Putamen (tissue), 1 donor: Measurements from ENCODE around the gene SLC25A21.
"Not testable (repeated sequence)": the region's sequence is repeated elsewhere in the genome, so short reads cannot be mapped to it uniquely, and the experiment has no call there.

Experiments used
- DNase-seq: peaks from one replicate; pipeline ENCODE4 v3.0.0-alpha.2; 2016; ENCODE audit warnings: low spot score

The SLC25A21 gene

DNA sequence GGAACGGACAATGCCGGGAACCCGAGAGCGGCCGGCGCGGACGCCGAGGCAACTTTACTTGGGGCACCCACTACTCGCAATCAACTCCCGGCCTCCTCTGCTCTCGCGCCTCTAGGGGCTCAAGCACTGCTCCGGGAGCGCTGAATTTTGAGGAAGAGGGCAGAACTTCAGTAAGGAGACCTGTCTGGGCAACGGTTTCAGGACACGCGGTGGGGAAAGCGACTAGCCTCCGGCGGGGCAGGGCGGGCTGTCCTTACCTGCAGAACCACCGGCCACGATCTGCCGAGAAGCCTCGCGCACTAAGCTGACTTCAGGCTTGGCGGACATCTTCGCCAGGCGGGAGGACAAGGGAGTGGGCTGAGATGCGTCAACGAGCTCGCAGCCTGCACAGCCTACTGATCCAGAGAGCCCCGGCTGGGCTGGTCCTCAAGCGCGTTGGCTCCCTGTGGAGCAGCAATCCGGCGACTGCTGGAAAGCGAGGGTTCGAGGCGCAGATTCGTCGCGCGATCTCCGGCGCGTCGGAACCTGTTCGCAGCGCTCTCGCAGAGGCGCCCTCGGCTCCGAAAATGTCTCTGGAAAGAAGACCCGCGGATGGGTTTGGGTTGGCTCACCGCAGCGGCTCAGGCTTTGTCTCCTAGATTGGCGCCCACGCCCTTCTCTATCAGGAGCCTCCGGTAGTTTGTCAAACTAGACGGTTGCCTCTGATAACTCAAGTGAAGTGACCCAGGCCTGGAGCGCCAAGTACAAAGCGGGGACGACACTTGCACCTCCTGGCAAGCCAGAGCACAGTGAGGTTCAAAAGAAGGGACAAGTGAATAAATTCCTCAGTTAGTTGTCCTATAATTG is at the start of gene SLC25A21:
Gene SLC25A21 (minus strand): TSS at position 583 of the 846 bp plus-strand sequence.
- peak; percentile 56 for DNase-seq

DNA sequence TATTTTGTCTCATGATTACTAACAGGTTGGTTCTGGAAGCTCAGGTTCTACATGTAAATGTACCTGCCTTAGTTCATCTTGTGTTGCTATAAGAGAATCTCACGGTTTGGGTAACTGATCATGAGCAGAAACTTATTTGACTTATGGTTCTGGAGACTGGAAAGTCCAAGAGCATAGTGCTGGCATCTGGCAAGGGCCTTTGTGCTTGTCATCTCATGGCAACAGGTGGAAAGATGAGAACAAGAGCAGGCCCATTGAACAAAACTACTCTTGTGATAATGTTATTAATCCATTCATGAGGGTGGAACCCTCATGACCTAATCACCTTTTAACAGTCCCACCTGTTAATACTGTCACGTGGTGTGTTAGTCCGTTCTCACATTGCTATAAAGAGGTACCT is 48.7 kb upstream of the SLC25A21 start:
- DNase-seq: no peak

DNA sequence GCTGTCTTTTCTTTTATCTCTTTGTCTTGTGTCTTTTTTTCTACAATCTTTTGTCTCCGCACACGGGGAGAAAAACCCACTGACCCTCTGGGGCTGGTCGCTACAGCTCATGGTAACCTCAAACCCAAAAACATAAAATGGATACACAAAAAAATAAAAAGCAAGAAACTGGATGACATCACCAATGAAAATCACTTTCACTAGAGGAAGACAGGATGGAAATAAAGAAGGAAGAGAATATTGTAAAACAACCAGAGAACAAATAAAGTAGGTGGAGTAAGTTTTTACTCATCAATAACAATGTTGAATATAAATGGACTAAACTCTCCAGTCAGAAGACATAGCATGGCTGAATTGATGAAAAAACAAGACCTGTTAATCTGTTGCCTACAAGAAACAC is 42.9 kb upstream of the SLC25A21 start:
- DNase-seq: no peak

DNA sequence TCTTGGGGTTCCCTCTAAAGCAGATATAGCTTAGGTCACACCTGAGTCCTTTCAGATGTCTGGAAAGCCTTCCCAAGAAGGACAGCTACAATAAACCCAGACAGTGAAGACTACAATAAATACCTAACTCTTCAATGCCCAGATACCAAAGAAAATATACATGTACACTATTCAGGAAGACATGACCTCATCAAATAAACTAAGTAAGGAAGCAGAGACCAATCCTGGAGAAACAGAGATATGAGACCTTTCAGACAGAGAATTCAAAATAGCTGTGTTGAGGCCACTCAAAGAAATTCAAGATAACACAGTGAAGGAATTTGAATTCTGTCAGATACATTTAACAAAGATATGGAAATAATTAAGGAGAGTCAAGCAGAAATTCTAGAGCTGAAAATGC is 40.6 kb upstream of the SLC25A21 start:
- no peak for DNase-seq

DNA sequence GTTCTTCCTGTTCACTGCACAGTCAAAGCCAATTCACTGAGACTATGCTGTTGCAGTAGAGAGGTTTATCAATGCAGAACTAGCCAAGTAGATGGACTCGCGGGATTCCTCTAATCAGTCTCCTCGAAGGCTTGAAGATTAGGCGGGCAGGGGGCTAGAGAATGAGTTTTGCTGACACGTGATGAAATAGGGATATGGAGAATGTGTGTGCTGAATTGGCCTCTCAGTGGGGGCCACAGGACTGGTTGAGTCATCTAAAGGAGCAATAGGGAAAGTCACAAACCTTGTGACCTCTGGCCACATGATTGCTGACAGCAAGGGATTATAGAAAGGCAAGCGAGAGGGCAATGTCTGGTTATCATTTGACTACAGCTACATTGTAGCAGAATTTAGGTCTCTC is 38.0 kb upstream of the SLC25A21 start:
- no peak for DNase-seq

DNA sequence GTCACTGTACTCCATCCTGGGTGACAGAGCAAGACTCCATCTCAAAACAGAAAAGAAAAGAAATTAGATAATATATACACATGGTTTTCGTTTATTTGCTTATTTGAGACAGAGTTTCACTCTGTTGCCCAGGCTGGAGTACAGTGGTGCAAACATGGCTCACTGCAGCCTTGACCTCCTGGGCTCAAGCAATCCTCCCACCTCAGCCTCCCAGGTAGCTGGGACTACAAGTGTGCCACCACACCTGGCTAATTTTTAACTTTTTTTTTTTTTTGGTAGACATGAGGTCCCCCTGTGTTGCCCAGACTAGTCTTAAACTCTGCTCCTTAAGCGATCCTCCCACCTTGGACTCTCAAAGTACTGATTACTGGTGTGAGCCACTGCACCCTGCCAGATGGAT is 37.2 kb upstream of the SLC25A21 start:
- DNase-seq: not testable (repeated sequence)

DNA sequence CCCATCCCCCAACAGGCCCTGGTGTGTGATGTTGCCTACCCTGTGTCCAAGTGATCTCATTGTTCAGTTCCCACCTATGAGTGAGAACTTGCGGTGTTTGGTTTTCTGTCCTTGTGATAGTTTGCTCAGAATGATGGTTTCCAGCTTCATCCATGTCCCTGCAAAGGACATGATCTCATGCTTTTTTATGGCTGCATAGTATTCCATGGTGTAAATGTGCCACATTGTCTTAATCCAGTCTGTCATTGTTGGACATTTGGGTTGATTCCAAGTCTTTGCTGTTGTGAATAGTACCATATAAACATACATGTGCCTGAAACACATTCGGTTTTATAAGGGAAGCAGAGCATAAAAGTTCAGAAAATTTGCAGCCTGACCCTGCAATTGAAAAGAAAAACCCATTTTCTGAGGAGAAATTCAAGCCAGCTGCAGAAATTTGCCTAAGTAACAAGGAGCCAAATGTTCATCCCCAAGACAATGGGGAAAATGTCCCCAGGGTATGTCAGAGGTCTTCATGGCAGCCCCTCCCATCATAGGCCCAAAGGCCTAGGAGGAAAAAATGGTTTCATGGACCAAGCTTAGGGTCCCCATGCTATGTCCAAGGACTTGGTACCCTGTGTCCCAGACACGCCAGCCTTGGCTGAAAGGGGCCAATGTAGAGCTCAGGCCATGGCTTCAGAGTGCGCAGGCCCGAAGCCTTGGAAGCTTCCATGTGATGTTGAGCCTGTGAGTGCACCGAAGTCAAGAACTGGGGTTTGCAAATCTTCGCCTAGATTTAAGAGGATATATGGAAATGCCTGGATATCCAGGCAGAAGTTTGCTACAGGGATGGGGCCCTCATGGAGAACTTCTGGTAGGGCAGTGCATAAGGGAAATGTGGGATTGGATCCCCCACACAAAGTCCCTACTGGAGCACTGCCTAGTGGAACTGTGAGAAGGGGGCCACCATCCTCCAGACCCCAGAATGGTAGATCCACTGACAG is 33.5 kb upstream of the SLC25A21 start:
- not testable (repeated sequence) for DNase-seq

DNA sequence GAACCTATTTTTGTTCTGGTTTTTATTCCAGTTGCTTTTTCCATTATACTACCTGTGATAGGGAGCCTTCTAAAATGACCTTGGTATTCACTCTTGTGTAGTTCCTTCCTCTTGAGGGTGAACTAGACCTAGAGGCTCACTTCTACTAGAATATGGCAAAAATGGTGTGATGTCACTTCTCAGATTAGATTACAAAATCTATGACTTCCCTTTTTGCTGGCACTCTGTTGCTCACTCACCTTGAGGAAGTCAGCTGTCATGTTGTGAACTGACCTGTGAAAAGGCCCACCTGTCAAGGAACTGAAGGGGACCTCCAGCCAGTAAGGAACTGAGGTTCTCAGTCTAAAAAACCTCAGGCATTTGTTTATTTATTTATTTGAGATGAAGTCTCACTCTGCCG is 31.0 kb upstream of the SLC25A21 start:
- DNase-seq: no peak

DNA sequence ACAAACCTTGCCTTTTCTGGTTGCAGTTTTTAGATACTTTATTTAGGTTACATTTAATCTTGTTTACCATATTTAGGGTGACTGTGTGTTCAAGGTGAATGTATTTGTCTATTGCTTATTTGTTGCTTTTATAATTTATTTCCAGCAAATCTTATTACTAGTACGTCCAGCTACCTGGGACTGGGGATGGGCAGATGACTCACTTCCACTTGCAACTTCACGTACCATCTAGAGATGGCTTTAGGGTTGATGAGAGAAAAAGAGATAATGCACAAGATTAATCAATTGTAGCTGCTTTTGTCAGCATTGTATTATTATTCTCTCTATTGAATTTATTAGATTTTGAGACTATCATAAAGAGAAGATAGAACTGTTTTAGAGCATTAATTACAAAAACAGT is 30.4 kb upstream of the SLC25A21 start:
- no peak for DNase-seq

DNA sequence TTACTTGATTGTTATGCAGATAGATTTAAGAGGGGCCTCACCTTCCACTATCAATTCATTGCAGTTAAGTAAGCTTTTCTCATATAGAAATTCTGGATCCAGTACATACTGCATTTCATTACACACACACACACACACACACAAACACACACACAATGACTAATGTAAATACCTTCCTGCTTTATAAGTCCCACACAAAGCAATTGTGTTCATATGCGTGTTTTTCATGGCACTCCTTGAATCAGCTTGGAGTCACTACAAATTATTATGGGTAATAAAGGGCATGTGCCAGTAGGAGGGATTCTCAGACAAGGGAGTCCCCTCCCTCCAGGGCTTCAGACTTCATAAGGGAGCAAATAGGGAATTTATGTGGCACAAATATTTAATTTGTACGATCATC is 29.9 kb upstream of the SLC25A21 start:
- DNase-seq: no peak

DNA sequence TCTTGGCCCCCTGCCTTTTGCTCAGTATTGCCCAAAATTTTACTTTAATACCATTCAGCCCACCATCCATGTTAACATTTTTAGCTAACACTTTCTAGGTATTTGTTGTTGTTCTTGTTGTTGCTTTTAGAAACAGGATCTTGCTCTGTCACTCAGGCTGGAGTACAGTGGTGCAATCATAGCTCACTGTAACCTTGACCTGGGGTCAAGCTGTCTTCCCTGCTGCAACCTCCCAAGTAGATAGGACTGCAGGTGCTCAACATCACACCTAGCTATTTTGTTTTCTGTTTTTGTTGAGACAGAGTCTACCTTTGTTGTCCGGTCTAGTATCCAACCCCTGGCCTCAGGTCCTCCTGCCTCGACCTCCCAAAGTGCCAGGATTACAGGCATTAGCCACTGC is 29.3 kb upstream of the SLC25A21 start:
- DNase-seq: no peak

DNA sequence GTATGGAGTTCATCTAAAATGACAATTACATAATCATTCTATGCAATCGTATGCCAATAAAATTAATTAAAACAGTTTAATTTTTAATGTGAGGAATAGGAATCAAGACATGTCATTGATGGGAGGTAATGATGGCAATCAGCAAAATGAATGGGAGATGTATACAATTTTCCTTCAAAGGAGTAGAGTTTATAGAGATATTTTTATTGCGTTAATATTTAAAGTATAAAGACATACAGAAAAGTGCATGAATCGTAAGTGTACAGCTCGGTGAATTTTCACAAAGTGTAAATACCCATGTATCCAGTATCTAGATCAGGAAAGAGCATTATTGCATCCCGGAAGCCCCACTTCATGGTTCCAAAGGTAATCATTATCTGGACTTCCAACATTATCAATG is 26.5 kb upstream of the SLC25A21 start:
- no peak for DNase-seq

DNA sequence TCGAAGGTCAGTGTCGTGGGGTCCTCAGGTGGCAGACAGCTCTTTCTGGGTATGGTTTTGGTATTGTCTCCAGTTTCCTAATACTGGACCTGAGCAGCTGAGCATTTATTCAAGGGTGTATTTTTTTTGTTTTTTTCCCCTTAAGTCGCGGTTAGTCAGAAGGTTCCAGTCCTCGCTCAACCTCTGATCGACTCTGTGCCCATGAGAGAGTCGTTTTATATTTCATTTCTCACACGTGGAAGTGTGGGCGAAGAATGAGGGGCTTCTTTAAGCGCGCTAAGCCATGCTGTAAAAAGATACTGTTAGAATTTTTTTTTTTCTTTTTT is 25.8 kb upstream of the SLC25A21 start:
- no peak for DNase-seq

DNA sequence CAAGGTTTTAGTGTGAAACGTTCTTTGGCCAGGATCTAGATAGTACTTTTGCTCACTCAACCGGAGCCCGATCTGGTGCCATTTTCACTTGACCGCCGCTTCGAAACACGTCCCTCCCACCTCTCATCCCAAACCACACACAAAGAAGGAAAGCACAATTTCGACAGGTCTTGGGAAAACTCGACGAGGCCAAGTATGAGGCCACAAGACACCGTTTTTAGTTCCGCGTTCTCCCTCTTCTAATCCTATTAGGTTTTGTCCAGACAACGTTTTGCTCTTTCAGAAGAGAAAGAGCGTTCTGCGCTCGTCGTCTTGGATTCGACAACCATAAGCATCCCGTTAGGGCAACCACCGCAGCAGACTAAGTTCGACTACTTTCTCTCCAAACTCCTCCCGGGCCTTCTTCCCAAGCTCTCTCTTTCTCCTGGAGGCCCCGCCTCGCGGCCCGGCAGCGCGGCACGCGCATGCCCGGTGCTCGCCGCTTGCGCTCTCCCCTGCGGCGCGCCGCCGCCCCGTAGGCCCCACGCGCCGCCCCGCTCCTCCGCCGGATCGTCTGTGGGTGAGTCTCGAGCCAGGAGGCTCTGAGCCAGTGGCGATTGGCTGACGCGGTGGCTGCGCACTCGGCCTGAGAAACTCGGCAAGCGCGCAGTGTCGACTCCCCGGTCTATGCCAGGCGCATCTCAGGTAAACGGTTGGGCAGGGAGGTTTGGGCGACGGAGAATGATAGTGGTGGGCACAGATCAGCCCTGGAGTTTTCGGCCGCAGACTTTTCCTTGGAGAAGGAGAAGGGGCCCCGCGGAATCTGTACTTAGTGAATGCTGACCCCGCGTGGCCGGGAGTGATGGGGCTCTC is 25.2 kb upstream of the SLC25A21 start, which contains the start of gene MIPOL1:
Gene MIPOL1 (plus strand): TSS at position 517 of the 852 bp plus-strand sequence. CDS start 49,952 bp downstream, outside the sequence.
- peak; percentile 87 for DNase-seq

DNA sequence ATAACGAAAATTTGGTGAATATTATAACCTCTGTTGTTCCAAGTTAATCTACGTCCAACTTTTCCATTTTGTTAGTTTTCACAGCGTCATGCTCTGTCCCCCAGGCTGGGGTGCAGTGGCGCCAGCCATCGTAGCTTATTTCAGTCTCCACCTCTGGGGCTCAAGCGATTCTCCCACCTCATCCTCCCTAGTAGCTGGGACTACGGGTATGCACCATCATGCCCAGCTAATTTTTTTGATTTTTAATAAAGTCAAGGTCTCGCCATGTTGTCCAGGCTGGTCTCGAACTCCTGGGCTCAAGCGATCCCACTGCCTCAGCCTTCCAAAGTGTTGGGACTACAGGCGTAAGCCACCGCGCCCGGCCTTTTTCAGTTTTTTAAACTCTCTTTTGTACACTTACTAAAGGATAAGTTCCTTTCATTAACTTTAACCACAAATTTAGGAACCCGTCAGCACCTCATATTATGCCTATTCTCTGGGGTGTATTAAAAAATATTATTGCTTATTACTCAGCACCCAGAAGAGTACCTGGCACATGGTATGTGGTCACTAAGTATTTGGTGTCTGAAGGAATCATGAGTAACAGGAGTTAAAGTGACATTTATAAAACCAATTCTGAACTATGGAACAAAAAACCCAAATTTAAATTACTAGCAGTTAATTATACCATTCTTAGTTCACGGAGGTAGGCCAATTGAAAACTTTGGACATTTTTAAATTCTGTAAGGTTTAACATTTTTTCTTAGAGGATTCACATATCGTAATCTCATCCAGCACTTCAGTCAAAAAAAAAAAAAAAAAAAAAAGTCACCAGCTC is 24.4 kb upstream of the SLC25A21 start:
- DNase-seq: no peak

DNA sequence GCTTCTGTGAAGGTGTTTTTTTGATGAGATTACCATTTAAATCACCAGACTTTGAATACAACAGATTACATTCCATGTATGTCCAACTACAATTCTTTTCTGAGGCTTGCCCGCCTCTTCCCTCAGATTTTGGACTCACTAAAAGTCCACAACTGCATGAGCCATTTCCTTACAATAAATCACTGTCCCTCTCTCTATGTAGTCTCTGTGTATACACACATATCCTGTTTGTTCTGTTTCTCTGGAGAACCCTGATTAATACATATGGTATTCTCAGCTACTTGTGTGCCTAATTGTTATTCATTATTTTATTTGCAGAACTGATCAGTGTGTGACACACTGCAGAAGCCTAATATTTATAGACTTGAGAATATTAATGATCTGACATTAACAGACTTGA is 22.9 kb upstream of the SLC25A21 start:
- DNase-seq: no peak

DNA sequence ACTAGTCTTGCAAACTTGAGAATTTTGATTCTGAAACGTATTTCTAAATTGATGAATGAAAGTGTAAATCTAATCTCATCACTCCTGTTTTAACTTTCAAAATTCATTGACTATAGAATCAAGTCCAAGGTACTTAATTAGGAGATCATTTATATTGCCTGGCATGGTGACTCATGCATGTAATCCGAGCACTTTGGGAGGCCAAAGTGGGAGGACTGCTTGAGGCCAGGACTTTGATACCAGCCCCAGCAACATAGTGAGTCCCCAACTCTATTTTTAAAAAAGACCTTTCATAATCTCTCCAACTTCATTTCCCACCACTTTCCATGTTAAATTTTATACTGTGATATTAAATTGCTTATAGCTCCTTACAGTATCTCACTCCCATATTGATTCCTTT is 22.3 kb upstream of the SLC25A21 start:
- DNase-seq: no peak

DNA sequence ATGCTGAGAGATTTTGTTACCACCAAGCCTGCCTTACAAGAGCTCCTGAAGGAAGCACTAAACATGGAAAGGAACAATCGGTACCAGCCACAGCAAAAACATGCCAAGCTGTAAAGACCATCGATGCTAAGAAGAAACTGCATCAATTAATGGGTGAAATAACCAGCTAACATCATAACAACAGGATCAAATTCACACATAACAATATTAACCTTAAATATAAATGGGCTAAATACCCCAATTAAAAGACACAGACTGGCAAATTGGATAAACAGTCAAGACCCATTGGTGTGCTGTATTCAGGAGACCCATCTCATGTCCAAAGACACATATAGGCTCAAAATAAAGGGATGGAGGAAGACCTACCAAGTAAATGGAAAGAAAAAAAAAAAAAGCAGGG is 17.3 kb upstream of the SLC25A21 start:
- not testable (repeated sequence) for DNase-seq

DNA sequence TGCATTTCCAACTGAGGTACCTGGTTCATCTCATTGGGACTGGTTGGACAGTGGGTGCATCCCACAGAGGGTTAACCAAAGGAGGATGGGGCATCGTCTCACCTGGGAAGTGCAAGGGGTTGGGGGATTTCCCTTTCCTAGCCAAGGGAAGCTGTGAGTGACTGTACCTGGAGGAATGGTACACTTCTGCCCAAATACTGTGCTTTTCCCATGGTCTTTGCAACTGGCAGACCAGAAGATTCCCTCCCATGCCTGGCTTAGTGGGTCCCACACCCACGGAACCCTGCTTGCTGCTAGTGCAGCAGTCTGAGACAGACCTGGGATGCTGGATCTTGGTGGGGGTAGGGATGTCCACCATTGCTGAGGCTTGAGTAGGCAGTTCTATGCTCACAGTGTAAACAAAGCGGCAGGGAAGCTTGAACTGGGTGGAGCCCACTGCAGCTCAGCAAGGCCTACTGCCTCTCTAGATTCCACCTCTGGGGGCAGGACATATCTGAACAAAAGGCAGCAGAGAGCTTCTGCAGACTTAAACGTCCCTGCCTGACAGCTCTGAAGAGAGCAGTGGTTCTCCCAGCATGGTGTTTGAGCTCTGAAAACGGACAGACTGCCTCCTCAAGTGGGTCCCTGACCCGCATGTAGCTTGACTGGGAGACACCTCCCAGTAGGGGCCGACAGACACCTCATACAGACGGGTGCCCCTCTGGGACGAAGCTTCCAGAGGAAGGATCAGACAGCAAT is 15.6 kb upstream of the SLC25A21 start:
- DNase-seq: not testable (repeated sequence)

DNA sequence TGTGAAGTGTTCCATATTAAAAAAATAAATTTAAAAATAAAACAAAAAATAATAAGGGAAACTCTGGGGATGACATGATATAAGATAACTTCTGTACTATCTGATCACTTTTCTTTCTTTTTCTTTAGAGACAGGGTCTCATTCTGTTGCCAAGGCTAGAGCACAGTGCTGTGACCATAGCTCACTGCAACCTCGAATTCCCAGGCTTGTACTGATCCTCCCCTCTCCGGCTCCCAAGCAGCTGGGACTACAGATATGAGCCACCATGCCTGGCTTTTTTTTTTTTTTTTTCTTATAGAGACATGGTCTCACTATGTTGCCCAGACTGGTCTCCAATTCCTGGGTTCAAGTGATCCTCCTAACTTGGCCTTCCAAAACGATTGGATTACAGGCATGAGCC is 14.9 kb upstream of the SLC25A21 start:
- DNase-seq: no peak
